Astrocyte (in vitro differentiated cells and primary cell): ENCODE measurements around the gene CD200. TPM values are rescaled to one million over a fixed set of nuclear protein-coding genes. Genes with fewer than 3 reads are reported as not detected.

Experiments
- DNase-seq: peaks from one replicate; pipeline ENCODE4 v3.0.0-alpha.2; 2010; ENCODE audit warnings: low read depth
- FAIRE-seq: peaks from 2 replicates; lab custom pipeline; 2011; peaks lifted over from hg19 to GRCh38; lab: Jason Lieb, UNC
- H2AFZ ChIP-seq: 2 replicates; pipeline ENCODE4 v1.6.0; 2012; ENCODE audit warnings: low read depth, low read length, inconsistent platforms
- H3K27ac ChIP-seq: 2 replicates; pipeline ENCODE4 v1.5.1; 2011; ENCODE audit warnings: low read depth, low read length, inconsistent platforms
- H3K27me3 ChIP-seq: 2 replicates; pipeline ENCODE4 v1.6.0; 2011; ENCODE audit warnings: low read length, inconsistent platforms; ENCODE audit not compliant: insufficient read depth
- H3K36me3 ChIP-seq: 2 replicates; pipeline ENCODE4 v1.5.1; 2011; ENCODE audit warnings: low read length, inconsistent platforms; ENCODE audit not compliant: insufficient read depth
- H3K4me1 ChIP-seq: 2 replicates; pipeline ENCODE4 v1.5.1; 2011; ENCODE audit warnings: low read length, inconsistent platforms; ENCODE audit not compliant: insufficient read depth
- H3K4me2 ChIP-seq: 2 replicates; pipeline ENCODE4 v1.6.0; 2012; ENCODE audit warnings: low read length, inconsistent platforms
- H3K4me3 ChIP-seq: 2 replicates; pipeline ENCODE4 v1.5.1; 2011; ENCODE audit warnings: low read depth, mild to moderate bottlenecking, low read length, inconsistent platforms; ENCODE audit not compliant: insufficient read depth
- H3K79me2 ChIP-seq: 2 replicates; pipeline ENCODE4 v1.6.0; 2012; ENCODE audit warnings: mild to moderate bottlenecking, low read length, inconsistent platforms; ENCODE audit not compliant: insufficient read depth
- H3K9ac ChIP-seq: 2 replicates; pipeline ENCODE4 v1.6.0; 2012; ENCODE audit warnings: mild to moderate bottlenecking, low read length, inconsistent platforms
- H3K9me3 ChIP-seq: 2 replicates; pipeline ENCODE4 v1.5.1; 2012; ENCODE audit warnings: low read depth, mild to moderate bottlenecking, low read length, inconsistent platforms; ENCODE audit not compliant: insufficient read depth
- H4K20me1 ChIP-seq: 2 replicates; pipeline ENCODE4 v1.6.0; 2012; ENCODE audit warnings: low read length, inconsistent platforms; ENCODE audit not compliant: insufficient read depth
- H3K27ac Mint-ChIP-seq: one replicate; pipeline ENCODE4 v1.8.0; 2021; ENCODE audit warnings: mild to moderate bottlenecking, mixed read lengths; ENCODE audit not compliant: unreplicated experiment
- H3K27me3 Mint-ChIP-seq: one replicate; pipeline ENCODE4 v1.8.0; 2021; ENCODE audit warnings: low read depth, mixed read lengths; ENCODE audit not compliant: unreplicated experiment
- H3K36me3 Mint-ChIP-seq: one replicate; pipeline ENCODE4 v1.8.0; 2021; ENCODE audit warnings: low read depth, mixed read lengths; ENCODE audit not compliant: unreplicated experiment
- H3K4me1 Mint-ChIP-seq: one replicate; pipeline ENCODE4 v1.8.0; 2021; ENCODE audit warnings: low read depth, mixed read lengths; ENCODE audit not compliant: unreplicated experiment
- H3K4me3 Mint-ChIP-seq: one replicate; pipeline ENCODE4 v1.8.0; 2021; ENCODE audit warnings: mild to moderate bottlenecking, moderate library complexity, mixed read lengths; ENCODE audit not compliant: unreplicated experiment
- H3K9me3 Mint-ChIP-seq: one replicate; pipeline ENCODE4 v1.8.0; 2021; ENCODE audit warnings: mild to moderate bottlenecking, mixed read lengths; ENCODE audit not compliant: unreplicated experiment
- CTCF ChIP-seq: IDR thresholded peaks from 2 replicates; pipeline ENCODE4 v1.5.1; 2011; ENCODE audit warnings: low read depth, mild to moderate bottlenecking, inconsistent platforms, low read length, moderate library complexity; ENCODE audit not compliant: insufficient read depth
- EZH2 ChIP-seq: IDR thresholded peaks from 2 replicates; pipeline ENCODE4 v1.6.1; 2012; ENCODE audit warnings: mild to moderate bottlenecking, low read length, inconsistent platforms; ENCODE audit not compliant: insufficient read depth
- total RNA-seq: library from RNA; stranded (reverse); gene quantifications from 2 replicates; pipeline ENCODE4 v1.2.1, GENCODE V29; 2021

The CD200 gene
- total RNA-seq, 1 donor from 2014 or later: 11.1 TPM

- H3K27ac ChIP-seq: no peak overlapping the region
- no peak for TF ChIP-seq CTCF
- TF ChIP-seq EZH2: no peak
- no peaks in the 10 kb centered on the region for H3K27me3 Mint-ChIP-seq
- H3K9ac ChIP-seq: no peak overlapping the region
- no peak overlapping the region for H3K4me2 ChIP-seq
- no peaks in the 10 kb centered on the region for H3K9me3 Mint-ChIP-seq
- H3K36me3 Mint-ChIP-seq: peaks cover 8% of the 10 kb centered on the region
- no peaks in the 10 kb centered on the region for H3K79me2 ChIP-seq
- DNase-seq (no peak), FAIRE-seq (no peak)
- no peaks in the 10 kb centered on the region for H3K36me3 ChIP-seq
- no peaks in the 10 kb centered on the region for H3K9me3 ChIP-seq
- no peak overlapping the region for H3K4me3 ChIP-seq
- no peaks in the 10 kb centered on the region for H3K27me3 ChIP-seq
- no peaks in the 10 kb centered on the region for H3K4me1 ChIP-seq
- no peak overlapping the region for H2AFZ ChIP-seq
- H3K27ac Mint-ChIP-seq: no peak overlapping the region
- H3K4me1 Mint-ChIP-seq: no peaks in the 10 kb centered on the region
- no peak overlapping the region for H3K4me3 Mint-ChIP-seq
- no peaks in the 10 kb centered on the region for H4K20me1 ChIP-seq
Observed at GRCh38 chr3:112349557-112349956, 16.6 kb downstream of the CD200 start.

- Histone ChIP-seq H2AFZ (no peak overlapping the region), H3K27ac (no peak overlapping the region), H3K4me1 (no peaks in the 10 kb centered on the region), H3K9me3 (no peaks in the 10 kb centered on the region), H3K9ac (no peak overlapping the region), H3K36me3 (no peaks in the 10 kb centered on the region), H3K27me3 (no peaks in the 10 kb centered on the region), H3K4me3 (no peak overlapping the region), H4K20me1 (no peaks in the 10 kb centered on the region), H3K4me2 (no peak overlapping the region), H3K79me2 (no peaks in the 10 kb centered on the region)
- no peaks in the 10 kb centered on the region for H3K27me3 Mint-ChIP-seq
- H3K27ac Mint-ChIP-seq: no peak overlapping the region
- no peak for DNase-seq
- no peak for TF ChIP-seq EZH2
- no peak for TF ChIP-seq CTCF
- H3K4me1 Mint-ChIP-seq: no peaks in the 10 kb centered on the region
- no peaks in the 10 kb centered on the region for H3K9me3 Mint-ChIP-seq
- no peak for FAIRE-seq
- no peak overlapping the region for H3K4me3 Mint-ChIP-seq
- H3K36me3 Mint-ChIP-seq: peaks cover 6% of the 10 kb centered on the region
Observed at GRCh38 chr3:112350018-112350810, 17.3 kb downstream of the CD200 start.

GRCh38 chr3:112351036-112351435 is 18.1 kb downstream of the CD200 start:
- H3K4me1 Mint-ChIP-seq: no peaks in the 10 kb centered on the region
- no peak for FAIRE-seq

More at GRCh38 chr3:112351036-112351435, 18.1 kb downstream of the CD200 start:
- H3K79me2 ChIP-seq: no peaks in the 10 kb centered on the region
- no peak overlapping the region for H3K27ac ChIP-seq
- Mint-ChIP-seq H3K9me3 (no peaks in the 10 kb centered on the region), H3K27ac (no peak overlapping the region), H3K27me3 (no peaks in the 10 kb centered on the region), H3K4me3 (no peak overlapping the region), H3K36me3 (peaks cover 4% of the 10 kb centered on the region)
- no peak for DNase-seq
- H3K9ac ChIP-seq: no peak overlapping the region
- H3K4me2 ChIP-seq: no peak overlapping the region
- TF ChIP-seq EZH2 (no peak), CTCF (no peak)
- no peak overlapping the region for H2AFZ ChIP-seq
- H3K9me3 ChIP-seq: no peaks in the 10 kb centered on the region
- no peaks in the 10 kb centered on the region for H3K4me1 ChIP-seq
- no peaks in the 10 kb centered on the region for H3K36me3 ChIP-seq
- H3K27me3 ChIP-seq: no peaks in the 10 kb centered on the region
- H4K20me1 ChIP-seq: no peaks in the 10 kb centered on the region
- no peak overlapping the region for H3K4me3 ChIP-seq
